ENCODE data around the gene CEL.

- no peak for TF ChIP-seq YY1 (IDR thresholded peaks at IDR 0.05; ENCODE audit: insufficient read depth, insufficient read length)
- TF ChIP-seq ZNF274 (IDR thresholded peaks at IDR 0.05; ENCODE audit: low read depth, low read length): no peak
- TF ChIP-seq SUZ12 (IDR thresholded peaks at IDR 0.05; ENCODE audit: extremely low read depth, insufficient read depth, insufficient read length): no peak
Observed at GRCh38 chr9:133076691-133077090, 14.9 kb downstream of the CEL start.
